ENCODE measurements around the gene SCO1.
"Not testable (repeated sequence)": the region's sequence is repeated elsewhere in the genome, so short reads cannot be mapped to it uniquely, and the experiment has no call there.

The SCO1 gene

GRCh38 chr17:10725262-10725661 lies 27.9 kb upstream of the SCO1 start:
- DNase-seq = no peak

GRCh38 chr17:10724546-10725195 lies 27.3 kb upstream of the SCO1 start:
- DNase-seq = no peak

GRCh38 chr17:10718547-10718946 lies 21.2 kb upstream of the SCO1 start:
- no peak for DNase-seq

GRCh38 chr17:10716218-10716617 lies 18.9 kb upstream of the SCO1 start:
- no peak for DNase-seq

GRCh38 chr17:10713318-10713717 lies 16.0 kb upstream of the SCO1 start:
- DNase-seq = no peak

- no peak for DNase-seq
These were observed 8.4 kb upstream of the SCO1 start for GRCh38 chr17:10705727-10706126.

- DNase-seq = no peak
These were observed 5.2 kb upstream of the SCO1 start for GRCh38 chr17:10702574-10702973.

- DNase-seq = no peak
These were observed 2.5 kb upstream of the SCO1 start for GRCh38 chr17:10699856-10700255.

- DNase-seq = no peak
These were observed 924 bp upstream of the SCO1 start for GRCh38 chr17:10698096-10698818.

- DNase-seq = not testable (repeated sequence)
These were observed 1.4 kb downstream of the SCO1 start for GRCh38 chr17:10695875-10696407.

- DNase-seq = no peak
These were observed 9.8 kb downstream of the SCO1 start for GRCh38 chr17:10687499-10687898.

GRCh38 chr17:10683853-10684252 lies 13.5 kb downstream of the SCO1 start:
- DNase-seq = no peak

- no peak for DNase-seq
These were observed 15.4 kb downstream of the SCO1 start for GRCh38 chr17:10681866-10682446.

- DNase-seq = no peak
These were observed 22.6 kb downstream of the SCO1 start for GRCh38 chr17:10674704-10675103.

GRCh38 chr17:10673312-10673711 lies 24.0 kb downstream of the SCO1 start:
- DNase-seq = no peak

- no peak for DNase-seq
These were observed 28.6 kb downstream of the SCO1 start for GRCh38 chr17:10668775-10669174.

GRCh38 chr17:10666906-10667305 lies 30.4 kb downstream of the SCO1 start:
- DNase-seq = no peak

- DNase-seq = no peak
These were observed 32.8 kb downstream of the SCO1 start for GRCh38 chr17:10664571-10664970.

GRCh38 chr17:10663231-10663630 lies 34.1 kb downstream of the SCO1 start:
- DNase-seq = no peak

GRCh38 chr17:10661437-10661836 lies 35.9 kb downstream of the SCO1 start:
- no peak for DNase-seq

GRCh38 chr17:10657879-10658278 lies 39.5 kb downstream of the SCO1 start:
- no peak for DNase-seq

GRCh38 chr17:10657148-10657547 lies 40.2 kb downstream of the SCO1 start, which contains the start of gene MYH3:
Gene MYH3 (minus strand): TSS chr17:10657309. CDS start chr17:10655064, 2,245 bp downstream.
- DNase-seq = no peak

GRCh38 chr17:10653987-10654386 lies 43.3 kb downstream of the SCO1 start:
- no peak for DNase-seq
